B cell (primary cell): ENCODE results near the gene STAMBP. TPM values are rescaled to one million over a fixed set of nuclear protein-coding genes. Genes with fewer than 3 reads are reported as not detected.

Source experiments
- ATAC-seq: fragments of 200-7000 bp; cut with Tn5 transposase; one replicate; pipeline ENCODE4 v1.10.0; 2021; ENCODE audit warnings: low read depth, mild to moderate bottlenecking, moderate number of reproducible peaks, moderate library complexity
- CTCF ChIA-PET: fragments of 350-600 bp; sonication (Branson Sonifier 250); formaldehyde crosslinking; loops from one replicate; lab custom pipeline; 2021; ENCODE audit warnings: antibody characterized with exemption, inconsistent platforms; lab: Charles Lee
- POLR2A ChIA-PET: fragments of 350-600 bp; sonication (Branson Sonifier 250); formaldehyde crosslinking; loops from one replicate; lab custom pipeline; 2021; ENCODE audit warnings: antibody characterized with exemption; lab: Charles Lee
- DNase-seq: peaks from one replicate; pipeline ENCODE4 v3.0.0; 2013
- H2AFZ ChIP-seq: 2 replicates; pipeline ENCODE4 v1.6.1; 2012; ENCODE audit warnings: mild to moderate bottlenecking, low read depth, low read length; ENCODE audit not compliant: insufficient read depth, poor library complexity, severe bottlenecking
- H3K27ac ChIP-seq, 2 donors: 1 replicate in 1 of 2; 2 replicates in 1 of 2; pipeline ENCODE4 v1.5.1; 2012 to 2013; ENCODE audit warnings: low read length in 2 of 2, mild to moderate bottlenecking in 2 of 2, moderate library complexity in 1 of 2
- H3K27me3 ChIP-seq, 4 experiments: fragments of 200-600 bp in 1 of 4; sonication (generic) in 1 of 4; replicated peaks in 1 of 4; 1 replicate in 2 of 4; 2 replicates in 2 of 4; pipeline versions ENCODE4 v1.6.1 to v1.7.0; 2013 to 2016; ENCODE audit warnings: low read length in 3 of 4, mild to moderate bottlenecking in 2 of 4, mixed read lengths in 1 of 4, moderate library complexity in 1 of 4; ENCODE audit not compliant: insufficient read depth in 4 of 4, control insufficient read depth in 3 of 4; ENCODE audit errors: control extremely low read depth in 1 of 4
- H3K36me3 ChIP-seq, 2 experiments: replicated peaks in 1 of 2; 1 replicate in 1 of 2; 2 replicates in 1 of 2; pipeline versions ENCODE4 v1.6.1 to v1.7.1; 2013; ENCODE audit warnings: low read length in 1 of 2; ENCODE audit not compliant: insufficient read depth in 2 of 2, control insufficient read depth in 1 of 2; ENCODE audit errors: control extremely low read depth in 1 of 2, extremely low read depth in 1 of 2
- H3K4me1 ChIP-seq, 2 donors: fragments of 200-600 bp in 1 of 2; sonication (generic) in 1 of 2; 1 replicate in 1 of 2; 2 replicates in 1 of 2; pipeline versions ENCODE4 v1.5.1 to v1.6.1; 2013 to 2017; ENCODE audit warnings: low read length in 2 of 2; ENCODE audit not compliant: control insufficient read depth in 2 of 2, insufficient read depth in 2 of 2
- H3K4me2 ChIP-seq: replicated peaks from 2 replicates; pipeline ENCODE3; 2012; ENCODE audit warnings: mild to moderate bottlenecking, low read depth, low read length; ENCODE audit not compliant: poor library complexity, severe bottlenecking
- H3K4me3 ChIP-seq, 5 experiments: fragments of 200-600 bp in 1 of 5; sonication (generic) in 1 of 5; 1 replicate in 3 of 5; 2 replicates in 2 of 5; pipeline versions ENCODE4 v1.5.1 to v1.7.0; 2011 to 2016; ENCODE audit warnings: low read length in 4 of 5, mild to moderate bottlenecking in 4 of 5, low read depth in 2 of 5, control low read depth in 1 of 5, moderate library complexity in 1 of 5; ENCODE audit not compliant: insufficient read depth in 1 of 5; ENCODE audit errors: control extremely low read depth in 1 of 5, extremely low read depth in 1 of 5
- H3K79me2 ChIP-seq: fragments of 200-600 bp; sonication (generic); one replicate; pipeline ENCODE4 v1.6.0; 2016; ENCODE audit warnings: low read length; ENCODE audit not compliant: control insufficient read depth, insufficient read depth
- H3K9ac ChIP-seq: fragments of 200-600 bp; sonication (generic); 2 replicates; pipeline ENCODE4 v1.6.1; 2017; ENCODE audit warnings: mild to moderate bottlenecking, low read length, moderate library complexity
- H3K9me3 ChIP-seq, 3 donors: one replicate each; pipeline versions ENCODE4 v1.6.1 to v1.7.1; 2013; ENCODE audit warnings: low read length in 2 of 3; ENCODE audit not compliant: control insufficient read depth in 2 of 3, insufficient read depth in 1 of 3; ENCODE audit errors: control extremely low read depth in 1 of 3
- H4K20me1 ChIP-seq: 2 replicates; pipeline ENCODE4 v1.6.0; 2012; ENCODE audit warnings: mild to moderate bottlenecking, low read length; ENCODE audit not compliant: insufficient read depth, control insufficient read depth, poor library complexity, severe bottlenecking
- H3K27ac Mint-ChIP-seq: one replicate; pipeline ENCODE4 v1.8.0; 2021; ENCODE audit warnings: mixed read lengths
- H3K27me3 Mint-ChIP-seq: one replicate; pipeline ENCODE4 v1.8.0; 2021; ENCODE audit warnings: mixed read lengths
- H3K4me1 Mint-ChIP-seq: one replicate; pipeline ENCODE4 v1.8.0; 2021; ENCODE audit warnings: mixed read lengths
- H3K4me3 Mint-ChIP-seq: one replicate; pipeline ENCODE4 v1.8.0; 2021; ENCODE audit warnings: mixed read lengths
- H3K9me3 Mint-ChIP-seq: one replicate; pipeline ENCODE4 v1.8.0; 2022; ENCODE audit warnings: mixed read lengths; ENCODE audit not compliant: insufficient read depth
- CTCF ChIP-seq: fragments of 200-600 bp; IDR thresholded peaks from one replicate; pipeline ENCODE4 v1.8.0; 2022; ENCODE audit warnings: antibody characterized with exemption, mild to moderate bottlenecking
- EZH2 ChIP-seq: IDR thresholded peaks from 2 replicates; pipeline ENCODE4 v1.6.1; 2012; ENCODE audit warnings: borderline replicate concordance, low read depth, mild to moderate bottlenecking, moderate library complexity, low read length; ENCODE audit not compliant: insufficient read depth, poor library complexity, severe bottlenecking
- WGBS: methylation state at CpG from one replicate; pipeline ENCODE4 v1.1.5; 2013; ENCODE audit warnings: missing lambda C conversion rate; ENCODE audit not compliant: insufficient coverage; 5-methylcytosine and 5-hydroxymethylcytosine counted together
- intact Hi-C: fragments of 100-400 bp; cut with micrococcal nuclease; formaldehyde crosslinking; loops from one replicate; pipeline ENCODE4 v1.10.0; 2022
- polyA plus RNA-seq: library from polyadenylated mRNA; depleted of rRNA; stranded (reverse); fragments of >200 nt; gene quantifications from 2 replicates; pipeline ENCODE4 v1.2.3, GENCODE V29; 2012
- total RNA-seq, 2 donors: library from RNA; stranded (reverse); fragments of 120-200 nt in 1 of 2; gene quantifications; 1 replicate in 1 of 2; 2 replicates in 1 of 2; pipeline versions ENCODE4 v1.2.3 to v1.2.4, GENCODE V29; 2013 to 2022

The STAMBP gene
- total and polyA plus RNA-seq, 2 donors (not counting 1 experiment from before 2014, with no cell fraction given) = 21.8 to 32.5 TPM

GRCh38 chr2:73904952-73905351 is 76.2 kb downstream of the STAMBP start:
- TF ChIP-seq CTCF (no peak), EZH2 (no peak)
- no peaks in the 10 kb centered on the region for H3K9me3 ChIP-seq
- POLR2A ChIA-PET = no interaction called here

GRCh38 chr2:73906847-73907505 is 78.2 kb downstream of the STAMBP start:
- Histone ChIP-seq H3K4me2 (no peak overlapping the region), H2AFZ (no peak overlapping the region), H3K4me3 (no peak overlapping the region), H3K36me3 (no peaks in the 10 kb centered on the region), H3K79me2 (no peaks in the 10 kb centered on the region), H3K9ac (no peak overlapping the region), H3K27me3 (peaks cover 0 to 2% (median 0%) of the 10 kb centered on the region in 4 experiments), H3K9me3 (no peaks in the 10 kb centered on the region), H3K4me1 (peaks cover 0 to 2% of the 10 kb centered on the region in 2 donors), H4K20me1 (no peaks in the 10 kb centered on the region), H3K27ac (no peak overlapping the region)
- intact Hi-C loops = loop anchor here (5.0 kb wide), 2 partner anchors 35 to 80 kb away; no protein-coding TSS in a partner anchor
- no peaks in the 10 kb centered on the region for H3K9me3 Mint-ChIP-seq
- H3K27me3 Mint-ChIP-seq = peaks cover 8% of the 10 kb centered on the region
- CTCF ChIA-PET = interaction anchor here (1.2 to 2.1 kb wide), 9 partner anchors 14 to 343 kb away, joined by 3 to 28 read pairs (median 14); partner anchors contain the start of gene BOLA3
- WGBS = 88% methylated on average over 2 of the region's 5 CpGs
- DNase-seq (no peak), ATAC-seq (no peak)
- no peak for TF ChIP-seq CTCF
- TF ChIP-seq EZH2 = no peak
- peaks cover 2% of the 10 kb centered on the region for H3K4me1 Mint-ChIP-seq
- POLR2A ChIA-PET = no interaction called here
- no peak overlapping the region for H3K27ac Mint-ChIP-seq
- H3K4me3 Mint-ChIP-seq = no peak overlapping the region

More at GRCh38 chr2:73904952-73905351, 76.2 kb downstream of the STAMBP start:
- peaks cover 0 to 2% of the 10 kb centered on the region in 2 donors for H3K4me1 ChIP-seq
- Mint-ChIP-seq H3K27ac (no peak overlapping the region), H3K4me1 (peaks cover 2% of the 10 kb centered on the region), H3K27me3 (peaks cover 12% of the 10 kb centered on the region), H3K4me3 (no peak overlapping the region), H3K9me3 (no peaks in the 10 kb centered on the region)
- H2AFZ ChIP-seq = no peak overlapping the region
- no peak for DNase-seq
- CTCF ChIA-PET = interaction anchor here (0.7 kb wide), 1 partner anchor 104 kb away, joined by 3 read pairs; no protein-coding TSS in a partner anchor
- no peaks in the 10 kb centered on the region for H3K79me2 ChIP-seq
- no peak overlapping the region for H3K9ac ChIP-seq
- no CpG with 5 or more reads among the region's 1 CpG for WGBS
- peaks cover 0 to 3% (median 0%) of the 10 kb centered on the region in 4 experiments for H3K27me3 ChIP-seq
- H3K27ac ChIP-seq = no peak overlapping the region
- no peaks in the 10 kb centered on the region for H4K20me1 ChIP-seq
- no peak for ATAC-seq
- intact Hi-C loops = loop anchor here (5.0 kb wide), 2 partner anchors 37 to 82 kb away; no protein-coding TSS in a partner anchor
- H3K4me2 ChIP-seq = no peak overlapping the region
- H3K36me3 ChIP-seq = no peaks in the 10 kb centered on the region
- H3K4me3 ChIP-seq = no peak overlapping the region
